Ovary (tissue), 9 donors: ENCODE data around the gene FRMD3. TPM values are rescaled to one million over a fixed set of nuclear protein-coding genes. Genes with fewer than 3 reads are reported as not detected.

Source experiments
- DNase-seq, 5 donors: peaks; one replicate each; pipeline ENCODE4 v3.0.0-alpha.2; 2019 to 2020
- H3K27ac ChIP-seq, 2 donors: fragments of 200-600 bp; one replicate each; pipeline versions ENCODE4 v1.5.1 to v1.8.0; 2019 to 2022
- H3K27me3 ChIP-seq: fragments of 200-600 bp; one replicate; pipeline ENCODE4 v1.8.0; 2022
- H3K36me3 ChIP-seq: fragments of 200-600 bp; sonication (generic); one replicate; pipeline ENCODE4 v1.5.1; 2019
- H3K4me1 ChIP-seq: one replicate; pipeline ENCODE4 v1.8.1; 2013; ENCODE audit warnings: mild to moderate bottlenecking, moderate library complexity; ENCODE audit not compliant: insufficient read depth
- H3K4me3 ChIP-seq: fragments of 200-600 bp; sonication (generic); one replicate; pipeline ENCODE4 v1.5.1; 2017
- H3K9me3 ChIP-seq, 2 donors: fragments of 200-600 bp in 1 of 2; sonication (generic) in 1 of 2; one replicate each; pipeline versions ENCODE4 v1.5.1 to v1.8.1; 2013 to 2019; ENCODE audit warnings: mild to moderate bottlenecking in 1 of 2, moderate library complexity in 1 of 2
- CTCF ChIP-seq, 3 donors: fragments of 450-650 bp in 2 of 3; fragments of 200-600 bp in 1 of 3; IDR thresholded peaks; one replicate each; pipeline versions ENCODE4 v1.5.1 to v1.8.0; 2016 to 2022; ENCODE audit warnings: antibody characterized with exemption in 3 of 3, mild to moderate bottlenecking in 1 of 3
- EP300 ChIP-seq: sonication (generic); formaldehyde crosslinking; IDR thresholded peaks from one replicate; pipeline ENCODE4 v1.6.1; 2017; ENCODE audit warnings: antibody characterized with exemption
- POLR2A ChIP-seq: fragments of 450-650 bp; IDR thresholded peaks from one replicate; pipeline ENCODE4 v1.6.1; 2017; ENCODE audit warnings: antibody characterized with exemption, mild to moderate bottlenecking, moderate library complexity
- WGBS, 3 donors: extraction: QIAGEN DNeasy Blood & Tissue Kit in 1 of 3; methylation state at CpG; one replicate each; pipeline versions ENCODE4 v1.1.5 to v1.1.7; 2013 to 2017; 5-methylcytosine and 5-hydroxymethylcytosine counted together
- intact Hi-C, 4 donors: fragments of 100-400 bp; cut with DNase I; formaldehyde crosslinking; loops; one replicate each; pipeline versions ENCODE4 v1.11.0 to v1.15.1; 2022 to 2023
- polyA plus RNA-seq, 2 donors: library from polyadenylated mRNA; stranded (reverse); fragments of 200-250 nt in 1 of 2; fragments of 350-450 nt in 1 of 2; fragmentation: Illumina TruSeq in 1 of 2; extraction: RNeasy Lipid Tissue Mini Kit (QIAGEN cat#74804) in 1 of 2; gene quantifications; one replicate each; pipeline ENCODE4 v1.2.3, GENCODE V29; 2013 to 2014
- total RNA-seq, 7 donors: library from RNA; depleted of rRNA in 2 of 7; stranded (reverse); fragments of >200 nt in 2 of 7; fragmentation: NEBNext Ultra II Directional in 3 of 7; extraction: Animal tissue kit (Norgen Biotek cat#: 25700) in 3 of 7; gene quantifications; one replicate each; pipeline versions ENCODE4 v1.1.0 to v1.2.4, GENCODE V29; 2016 to 2023
- donor health status: DM: no; HTN: no; CAD: no; lungs with moderate emphysema.
- donor health status: DM: no; HTN: no; CAD: no.
- donor health status: Bipolar disorder and iron deficiency.
- donor health status: DM: yes; HTN: yes; CAD: no.
- donor health status: DM: no; HTN: no; CAD: no.
- donor health status: DM: yes; HTN: yes; CAD: no.

The FRMD3 gene
- total and polyA plus RNA-seq, 9 donors, result 0.83 to 9.1 (median 4.2) TPM

- Histone ChIP-seq H3K4me1 (peaks cover 9% of the 10 kb centered on the region), H3K36me3 (no peaks in the 10 kb centered on the region), H3K27me3 (no peaks in the 10 kb centered on the region), H3K9me3 (no peaks in the 10 kb centered on the region), H3K4me3 (no peak overlapping the region), H3K27ac (no peak overlapping the region)
- DNase-seq, result no peak
- intact Hi-C loops, result no loop called here
- 64 to 71% (median 64%) methylated on average over 6 of the region's 6 CpGs for WGBS, 3 donors
- TF ChIP-seq CTCF (IDR thresholded peaks at IDR 0.05) (no peak), POLR2A (no peak), EP300 (no peak)
These were observed 88.2 kb downstream of the FRMD3 start for GRCh38 chr9:83449983-83450382.

GRCh38 chr9:83449166-83449565, 89.0 kb downstream of the FRMD3 start:
- Histone ChIP-seq H3K4me1 (peaks cover 13% of the 10 kb centered on the region), H3K4me3 (no peak overlapping the region), H3K27ac (peak overlapping the region in 1 of 2 donors; percentile 0), H3K9me3 (no peaks in the 10 kb centered on the region), H3K27me3 (no peaks in the 10 kb centered on the region), H3K36me3 (no peaks in the 10 kb centered on the region)
- TF ChIP-seq CTCF (IDR thresholded peaks at IDR 0.05), result no peak
- TF ChIP-seq POLR2A, result no peak
- TF ChIP-seq EP300, result no peak
- intact Hi-C loops, result no loop called here
- DNase-seq, result no peak
- 14 to 23% (median 19%) methylated on average over 5 of the region's 5 CpGs for WGBS, 3 donors

- Histone ChIP-seq H3K36me3 (no peaks in the 10 kb centered on the region), H3K4me3 (no peak overlapping the region), H3K9me3 (no peaks in the 10 kb centered on the region), H3K27ac (peak overlapping the region in 1 of 2 donors; percentile 0), H3K27me3 (no peaks in the 10 kb centered on the region), H3K4me1 (peaks cover 15% of the 10 kb centered on the region)
- 38 to 51% (median 40%) methylated on average over 5 of the region's 5 CpGs for WGBS, 3 donors
- TF ChIP-seq POLR2A (no peak), CTCF (IDR thresholded peaks at IDR 0.05) (no peak), EP300 (no peak)
- DNase-seq, result no peak
- intact Hi-C loops, result no loop called here
These were observed 89.6 kb downstream of the FRMD3 start for GRCh38 chr9:83448626-83449025.

- no peaks in the 10 kb centered on the region for H3K27me3 ChIP-seq
- intact Hi-C loops, result no loop called here
- no peak for TF ChIP-seq POLR2A
- TF ChIP-seq EP300, result no peak
- TF ChIP-seq CTCF (IDR thresholded peaks at IDR 0.05), result no peak
These were observed 90.8 kb downstream of the FRMD3 start for GRCh38 chr9:83447351-83447750.

More at GRCh38 chr9:83447351-83447750, 90.8 kb downstream of the FRMD3 start:
- Histone ChIP-seq H3K27ac (no peak overlapping the region), H3K36me3 (no peaks in the 10 kb centered on the region), H3K4me1 (peaks cover 15% of the 10 kb centered on the region), H3K9me3 (no peaks in the 10 kb centered on the region), H3K4me3 (no peak overlapping the region)
- 92 to 94% (median 93%) methylated on average over 8 of the region's 8 CpGs for WGBS, 3 donors
- DNase-seq, result no peak
